Glutamatergic neuron (in vitro differentiated cells): ENCODE data around the gene NSUN7. TPM values are rescaled to one million over a fixed set of nuclear protein-coding genes. Genes with fewer than 3 reads are reported as not detected.

Source experiments
- DNase-seq: peaks from one replicate; pipeline ENCODE4 v3.0.0; 2022
- H3K27ac Mint-ChIP-seq: one replicate; pipeline ENCODE4 v1.8.0; 2020; ENCODE audit warnings: mild to moderate bottlenecking, mixed read lengths, inconsistent platforms; ENCODE audit not compliant: unreplicated experiment
- H3K27me3 Mint-ChIP-seq: one replicate; pipeline ENCODE4 v1.8.0; 2020; ENCODE audit warnings: mild to moderate bottlenecking, moderate library complexity, mixed read lengths, inconsistent platforms; ENCODE audit not compliant: unreplicated experiment
- H3K36me3 Mint-ChIP-seq: one replicate; pipeline ENCODE4 v1.8.0; 2020; ENCODE audit warnings: mild to moderate bottlenecking, mixed read lengths, inconsistent platforms; ENCODE audit not compliant: unreplicated experiment
- H3K4me1 Mint-ChIP-seq: one replicate; pipeline ENCODE4 v1.8.0; 2020; ENCODE audit warnings: mild to moderate bottlenecking, low read depth, mixed read lengths, inconsistent platforms; ENCODE audit not compliant: unreplicated experiment
- H3K4me3 Mint-ChIP-seq: one replicate; pipeline ENCODE4 v1.8.0; 2020; ENCODE audit warnings: mild to moderate bottlenecking, mixed read lengths, inconsistent platforms; ENCODE audit not compliant: unreplicated experiment
- H3K9me3 Mint-ChIP-seq: one replicate; pipeline ENCODE4 v1.8.0; 2020; ENCODE audit warnings: mild to moderate bottlenecking, moderate library complexity, mixed read lengths, inconsistent platforms; ENCODE audit not compliant: unreplicated experiment
- CTCF ChIP-seq: fragments of 200-600 bp; sonication (generic); IDR thresholded peaks from one replicate; pipeline ENCODE4 v1.5.0; 2021; ENCODE audit not compliant: partially characterized antibody, unreplicated experiment
- long read RNA-seq: library from polyadenylated mRNA; unstranded; transcript quantifications from one replicate; pipeline ENCODE4 v2.0.0, GENCODE V29; 2020; ENCODE audit not compliant: unreplicated experiment
- total RNA-seq: library from RNA; stranded (reverse); fragmentation: NEBNext Ultra II Directional; extraction: Animal tissue kit (Norgen Biotek cat#: 25700); gene quantifications from one replicate; pipeline ENCODE4 v1.2.1, GENCODE V29; 2021; ENCODE audit not compliant: unreplicated experiment

The NSUN7 gene
- 0.25 TPM for total RNA-seq
- long read RNA-seq = 0 reads

DNA sequence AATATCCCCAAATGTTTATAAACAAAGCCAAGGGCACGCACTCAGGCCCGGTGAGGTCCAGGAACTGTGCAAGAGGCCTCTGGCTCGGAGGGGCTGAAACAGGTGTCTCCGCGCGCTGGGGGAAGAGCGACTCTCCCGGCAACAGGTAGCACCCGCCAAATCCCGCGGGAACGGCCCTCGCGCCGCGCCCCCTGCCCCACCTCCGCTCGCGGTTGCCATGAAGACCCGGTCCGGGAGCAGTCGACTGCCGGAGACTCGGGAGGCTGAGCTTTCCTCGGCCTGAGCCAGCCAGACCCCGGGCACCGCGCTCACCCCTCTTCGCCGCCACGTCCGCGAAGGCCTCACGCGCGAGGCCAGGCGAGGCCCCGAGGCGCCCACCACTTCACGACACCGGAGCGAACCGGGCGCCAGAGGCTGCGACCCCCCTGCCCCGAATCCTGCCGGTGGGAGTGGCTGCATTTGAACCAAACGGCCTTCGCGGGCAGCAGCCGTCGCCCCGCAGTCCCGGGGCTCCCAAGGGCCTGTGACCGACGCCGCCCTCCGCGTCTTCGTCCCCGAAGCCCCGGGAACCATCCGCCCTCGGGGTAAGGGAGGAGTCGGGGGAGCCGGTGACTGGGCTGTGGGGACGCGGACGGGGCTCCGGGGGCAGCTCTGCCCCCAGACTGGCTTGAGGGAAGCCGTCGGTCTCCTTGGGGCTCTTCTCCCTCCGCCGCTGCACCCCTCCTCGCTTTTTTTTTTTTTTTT lies at the start of gene NSUN7:
NSUN7 (plus strand) TSS at position 239 of the 744 bp plus-strand sequence. CDS start 739 bp downstream, outside the sequence.
- Mint-ChIP-seq H3K9me3 (peaks cover 4% of the 10 kb centered on the region), H3K27me3 (peaks cover 8% of the 10 kb centered on the region), H3K4me3 (peak within 1 kb of the TSS; percentile 87), H3K27ac (no peak within 1 kb of the TSS), H3K4me1 (no peaks in the 10 kb centered on the region), H3K36me3 (no peaks in the 10 kb centered on the region)
- no peak for TF ChIP-seq CTCF
- DNase-seq = peak; percentile 82

GRCh38 chr4:40702137-40702799 lies 47.5 kb upstream of the NSUN7 start:
- H3K4me3 Mint-ChIP-seq = no peak overlapping the region
- H3K36me3 Mint-ChIP-seq = no peaks in the 10 kb centered on the region
- no peak for TF ChIP-seq CTCF
- no peaks in the 10 kb centered on the region for H3K27me3 Mint-ChIP-seq
- no peaks in the 10 kb centered on the region for H3K4me1 Mint-ChIP-seq
- H3K9me3 Mint-ChIP-seq = no peaks in the 10 kb centered on the region
- no peak overlapping the region for H3K27ac Mint-ChIP-seq
- no peak for DNase-seq

DNA sequence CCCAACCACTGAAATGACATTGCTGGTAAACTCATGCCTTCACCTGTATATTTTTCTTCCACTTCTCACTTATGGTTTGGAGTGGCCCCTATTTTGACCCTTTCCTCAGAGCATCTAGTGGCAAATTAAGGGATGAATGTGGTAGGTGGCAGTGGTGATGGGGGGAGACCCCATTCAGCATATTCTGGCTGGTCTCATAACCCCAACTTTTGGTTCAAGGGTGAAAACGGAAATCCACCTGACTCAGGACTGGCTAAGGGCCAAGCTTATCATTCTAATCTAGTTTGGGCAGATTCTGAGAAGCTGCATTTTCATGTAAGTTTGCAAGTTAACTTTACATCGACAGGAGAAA lies 47.0 kb upstream of the NSUN7 start:
- TF ChIP-seq CTCF = no peak
- Mint-ChIP-seq H3K27ac (no peak overlapping the region), H3K9me3 (no peaks in the 10 kb centered on the region), H3K4me1 (no peaks in the 10 kb centered on the region), H3K27me3 (no peaks in the 10 kb centered on the region), H3K4me3 (no peak overlapping the region), H3K36me3 (no peaks in the 10 kb centered on the region)
- DNase-seq = no peak

GRCh38 chr4:40704073-40704472 lies 45.7 kb upstream of the NSUN7 start:
- H3K4me1 Mint-ChIP-seq = no peaks in the 10 kb centered on the region
- no peak for TF ChIP-seq CTCF
- no peak for DNase-seq
- H3K36me3 Mint-ChIP-seq = no peaks in the 10 kb centered on the region
- no peaks in the 10 kb centered on the region for H3K27me3 Mint-ChIP-seq
- no peak overlapping the region for H3K27ac Mint-ChIP-seq
- H3K9me3 Mint-ChIP-seq = no peaks in the 10 kb centered on the region
- no peak overlapping the region for H3K4me3 Mint-ChIP-seq
